WI38 (cell line): Measurements from ENCODE around the gene SNRK.

Experiments
- H3K4me3 ChIP-seq: 2 replicates; pipeline ENCODE4 v1.5.1; 2011; ENCODE audit warnings: low read depth, mild to moderate bottlenecking, control low read depth, low read length
- TF ChIP-seq, protein P1 (sequence below): IDR thresholded peaks from 2 replicates; pipeline ENCODE4 v1.5.1; 2012; ENCODE audit warnings: low read depth, mild to moderate bottlenecking, control low read depth, low read length

Gene SNRK

DNA sequence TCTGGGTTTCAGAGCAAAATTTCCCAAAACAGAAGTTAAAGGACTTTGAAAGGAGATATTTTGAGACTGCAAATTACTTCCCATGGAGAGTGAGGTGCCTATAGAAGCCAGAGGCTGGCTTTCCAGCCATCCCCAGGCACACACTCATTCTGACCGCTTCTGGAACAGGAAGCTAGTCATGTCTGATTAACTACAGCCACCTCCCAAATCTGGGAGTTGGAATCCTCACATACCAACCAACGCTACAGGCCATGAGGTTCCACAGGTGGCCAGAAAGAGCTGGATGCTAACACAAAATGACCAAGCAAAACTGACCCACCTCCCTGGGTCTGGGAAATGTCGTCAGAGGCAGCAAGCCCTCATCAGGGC lies 87.2 kb downstream of the SNRK start:
- TF ChIP-seq, protein P1, sequence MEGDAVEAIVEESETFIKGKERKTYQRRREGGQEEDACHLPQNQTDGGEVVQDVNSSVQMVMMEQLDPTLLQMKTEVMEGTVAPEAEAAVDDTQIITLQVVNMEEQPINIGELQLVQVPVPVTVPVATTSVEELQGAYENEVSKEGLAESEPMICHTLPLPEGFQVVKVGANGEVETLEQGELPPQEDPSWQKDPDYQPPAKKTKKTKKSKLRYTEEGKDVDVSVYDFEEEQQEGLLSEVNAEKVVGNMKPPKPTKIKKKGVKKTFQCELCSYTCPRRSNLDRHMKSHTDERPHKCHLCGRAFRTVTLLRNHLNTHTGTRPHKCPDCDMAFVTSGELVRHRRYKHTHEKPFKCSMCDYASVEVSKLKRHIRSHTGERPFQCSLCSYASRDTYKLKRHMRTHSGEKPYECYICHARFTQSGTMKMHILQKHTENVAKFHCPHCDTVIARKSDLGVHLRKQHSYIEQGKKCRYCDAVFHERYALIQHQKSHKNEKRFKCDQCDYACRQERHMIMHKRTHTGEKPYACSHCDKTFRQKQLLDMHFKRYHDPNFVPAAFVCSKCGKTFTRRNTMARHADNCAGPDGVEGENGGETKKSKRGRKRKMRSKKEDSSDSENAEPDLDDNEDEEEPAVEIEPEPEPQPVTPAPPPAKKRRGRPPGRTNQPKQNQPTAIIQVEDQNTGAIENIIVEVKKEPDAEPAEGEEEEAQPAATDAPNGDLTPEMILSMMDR, result no peak

DNA sequence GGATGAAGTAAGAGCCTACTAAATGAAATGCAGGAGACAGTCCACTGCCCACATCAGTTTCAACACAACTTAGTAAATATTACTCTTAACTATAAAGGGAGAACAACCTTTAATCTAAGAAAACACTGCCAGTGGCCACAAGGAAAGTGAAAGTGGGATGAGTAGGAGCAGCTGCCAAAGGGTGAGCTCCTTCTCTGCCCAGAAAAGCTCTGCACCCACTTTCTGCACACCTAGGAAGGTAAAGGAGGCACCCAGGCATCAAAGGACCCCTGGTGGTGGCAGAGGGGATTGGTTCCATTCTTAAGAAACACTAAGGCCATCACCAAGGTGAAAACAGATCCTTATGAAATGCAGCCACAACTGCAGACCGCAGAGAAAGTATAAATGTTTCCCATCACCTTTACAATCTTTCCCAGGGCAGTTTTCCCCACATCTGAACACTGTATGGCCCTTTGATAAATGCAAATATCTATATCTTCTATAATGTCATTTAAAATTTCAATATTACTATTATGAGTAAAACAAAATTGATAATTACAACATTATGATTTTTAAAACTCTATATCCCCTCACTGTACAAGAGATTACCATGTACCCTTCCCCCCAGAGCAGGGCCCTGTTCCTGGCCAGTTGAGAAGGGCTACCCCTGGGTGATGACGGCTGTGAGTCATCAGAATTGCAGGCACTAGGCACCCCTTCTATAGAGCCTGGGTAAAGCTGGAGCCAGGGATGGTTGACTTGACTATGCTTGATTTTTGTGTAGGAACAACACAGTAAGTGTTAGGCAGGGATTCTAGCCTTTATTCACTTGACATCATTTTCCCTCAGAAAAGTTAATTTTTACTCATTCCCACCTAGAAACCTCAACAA lies 92.0 kb downstream of the SNRK start:
- TF ChIP-seq, protein P1, result peak; percentile 66
- H3K4me3 ChIP-seq, result no peak overlapping the region

More for the DNA sequence above, 87.2 kb downstream of the SNRK start:
- no peak overlapping the region for H3K4me3 ChIP-seq

DNA sequence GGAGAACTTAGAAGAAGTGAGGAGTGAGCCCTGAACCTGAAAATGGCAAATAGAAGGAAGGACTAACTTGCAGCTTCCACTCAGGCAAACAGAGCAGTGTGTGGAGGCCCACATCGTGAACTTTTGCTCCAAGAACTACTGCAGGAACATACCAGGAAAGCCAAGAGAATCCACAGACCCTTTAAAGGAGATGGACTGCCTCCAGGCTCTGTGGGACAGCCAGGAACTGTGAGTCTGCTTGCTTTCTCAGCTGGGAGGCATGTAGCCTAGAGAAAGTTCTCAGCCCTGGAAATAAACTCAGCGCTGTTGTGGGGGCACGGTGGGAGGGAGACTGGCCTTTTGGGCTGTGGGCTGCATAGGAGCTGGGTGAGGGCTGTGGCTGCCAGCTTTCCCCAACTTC lies 93.0 kb downstream of the SNRK start:
- TF ChIP-seq, protein P1, result no peak

DNA sequence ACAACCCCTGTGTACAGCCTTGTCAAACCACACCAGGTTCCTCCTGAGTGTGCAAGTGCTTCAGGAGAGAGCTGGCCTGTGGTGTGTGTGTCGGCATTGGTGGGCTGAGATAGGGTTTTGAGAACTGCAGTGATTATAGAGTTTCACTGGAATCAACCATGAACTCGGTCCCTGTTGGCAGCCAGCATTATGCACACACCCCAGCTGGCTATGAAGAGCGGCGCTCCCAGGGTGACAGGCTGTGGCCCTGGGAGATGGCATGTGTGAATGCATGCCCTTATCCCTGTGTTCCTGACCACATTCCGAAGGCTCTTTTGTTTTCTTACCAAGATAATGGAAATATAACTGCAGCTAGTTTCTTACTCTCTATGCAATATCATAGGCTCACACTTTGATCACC lies 101.8 kb downstream of the SNRK start:
- TF ChIP-seq, protein P1, result no peak
- H3K4me3 ChIP-seq, result no peak overlapping the region

More for the DNA sequence above, 93.0 kb downstream of the SNRK start:
- no peak overlapping the region for H3K4me3 ChIP-seq

DNA sequence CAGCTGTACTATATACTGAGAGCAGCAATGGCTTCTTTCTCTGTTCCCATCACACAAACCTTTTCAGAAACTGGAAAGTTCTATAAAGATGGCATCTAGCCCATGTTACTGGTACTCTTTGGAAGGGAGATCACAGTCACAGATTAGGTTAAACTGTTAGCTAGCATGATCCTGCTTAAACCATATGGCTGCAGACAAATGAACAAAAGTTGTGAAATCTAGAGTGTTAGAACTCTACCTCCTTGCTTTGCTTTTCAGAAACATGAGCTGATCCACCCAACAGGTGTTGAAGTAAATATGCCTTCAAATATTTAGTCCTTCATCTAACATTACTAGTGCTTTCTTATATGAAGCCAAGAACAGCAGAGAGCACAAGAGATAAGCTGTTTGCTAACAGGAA lies 102.6 kb downstream of the SNRK start:
- H3K4me3 ChIP-seq, result no peak overlapping the region
- TF ChIP-seq, protein P1, result no peak

DNA sequence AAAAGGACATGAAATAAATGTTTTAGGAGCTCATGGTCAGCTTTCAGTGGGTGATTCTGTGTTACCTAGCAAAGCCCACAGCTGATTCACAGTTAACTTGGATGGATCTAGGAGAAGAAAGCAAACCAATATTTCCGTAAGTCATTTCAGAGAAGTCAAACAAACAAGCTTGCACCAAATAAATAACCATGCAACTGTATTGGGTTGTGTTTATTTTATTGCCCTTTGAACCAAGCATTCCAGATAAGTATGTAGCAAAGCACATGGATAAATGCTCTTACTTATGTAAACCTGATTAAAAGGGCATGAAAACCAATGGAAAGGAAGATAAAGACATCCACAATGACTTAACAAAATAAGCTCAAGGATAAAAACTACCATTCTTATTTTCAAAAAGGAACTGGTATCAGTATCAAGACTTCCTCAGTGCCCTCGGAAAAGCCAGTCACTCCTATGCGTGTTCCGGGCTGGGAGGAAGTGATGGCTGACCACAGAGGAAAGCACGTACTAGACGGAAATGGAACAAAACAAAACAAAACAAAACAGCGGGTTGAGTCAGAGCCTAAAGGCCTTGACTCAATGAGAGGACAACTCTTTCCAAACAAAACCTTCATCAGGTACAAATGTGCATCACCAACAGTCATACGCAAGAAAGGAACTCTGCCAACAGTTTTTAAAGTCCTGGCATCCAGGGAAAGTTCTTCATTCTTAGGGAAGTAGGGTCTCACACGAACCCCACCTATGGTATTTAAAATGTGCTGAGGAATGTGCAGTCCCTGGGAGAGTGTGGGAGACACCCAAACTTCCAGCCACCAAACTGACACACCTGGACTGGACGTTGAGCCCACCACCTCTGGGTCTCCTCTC lies 103.3 kb downstream of the SNRK start:
- TF ChIP-seq, protein P1, result no peak
- H3K4me3 ChIP-seq, result peak overlapping the region; percentile 17

DNA sequence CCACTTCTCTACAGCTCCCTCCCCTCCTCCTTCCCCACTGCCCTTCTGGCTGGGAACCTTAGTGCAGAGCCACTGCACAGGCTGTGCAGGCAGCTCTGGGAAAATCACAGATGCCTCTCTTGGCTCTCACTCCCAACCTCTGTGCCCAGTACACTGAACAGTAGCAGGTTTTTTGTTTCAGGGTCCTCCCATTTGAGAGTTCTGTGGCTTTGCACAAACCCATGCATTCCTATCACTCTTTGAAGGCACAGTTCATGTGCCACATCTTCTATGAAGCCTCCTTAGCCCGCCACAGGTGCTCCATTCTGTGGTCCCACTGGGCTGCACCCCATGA lies 103.9 kb downstream of the SNRK start:
- H3K4me3 ChIP-seq, result no peak overlapping the region

More for the DNA sequence above, 103.9 kb downstream of the SNRK start:
- TF ChIP-seq, protein P1, result no peak
